GM23248 (cell line): ENCODE measurements around the gene COX6B2. TPM values are rescaled to one million over a fixed set of nuclear protein-coding genes. Genes with fewer than 3 reads are reported as not detected.

ENCODE experiments used
- DNase-seq: peaks from one replicate; pipeline ENCODE4 v3.0.0-alpha.2; 2015
- H2AFZ ChIP-seq: fragments of 200-600 bp; sonication (generic); 2 replicates; pipeline ENCODE4 v1.6.1; 2016; ENCODE audit warnings: antibody characterized with exemption
- H3F3A ChIP-seq: fragments of 200-600 bp; sonication (generic); 2 replicates; pipeline ENCODE4 v1.6.1; 2016; ENCODE audit warnings: mild to moderate bottlenecking, antibody characterized with exemption, mixed run types; ENCODE audit not compliant: insufficient read depth
- H3K27ac ChIP-seq: fragments of 200-600 bp; sonication (generic); 2 replicates; pipeline ENCODE4 v1.5.1; 2016; ENCODE audit warnings: mild to moderate bottlenecking
- H3K27me3 ChIP-seq: fragments of 200-600 bp; sonication (generic); replicated peaks from 2 replicates; pipeline ENCODE4 v1.6.1; 2016; ENCODE audit warnings: mild to moderate bottlenecking; ENCODE audit not compliant: insufficient read depth
- H3K36me3 ChIP-seq: fragments of 200-600 bp; sonication (generic); 2 replicates; pipeline ENCODE4 v1.6.1; 2016; ENCODE audit warnings: low read depth, mild to moderate bottlenecking
- H3K4me1 ChIP-seq: fragments of 200-600 bp; sonication (generic); 2 replicates; pipeline ENCODE4 v1.6.1; 2016; ENCODE audit warnings: mild to moderate bottlenecking; ENCODE audit not compliant: insufficient read depth
- H3K4me2 ChIP-seq: fragments of 200-600 bp; sonication (generic); one replicate; pipeline ENCODE4 v1.6.1; 2016; ENCODE audit warnings: mild to moderate bottlenecking; ENCODE audit not compliant: unreplicated experiment
- H3K4me3 ChIP-seq: fragments of 200-600 bp; sonication (generic); 2 replicates; pipeline ENCODE4 v1.5.1; 2016; ENCODE audit warnings: mild to moderate bottlenecking
- H3K79me2 ChIP-seq: fragments of 200-600 bp; sonication (generic); 2 replicates; pipeline ENCODE4 v1.6.1; 2016; ENCODE audit warnings: mild to moderate bottlenecking; ENCODE audit not compliant: insufficient read depth
- H3K9ac ChIP-seq: fragments of 200-600 bp; sonication (generic); 2 replicates; pipeline ENCODE4 v1.6.1; 2016; ENCODE audit warnings: mild to moderate bottlenecking
- H3K9me2 ChIP-seq: fragments of 200-600 bp; sonication (generic); 2 replicates; pipeline ENCODE4 v1.6.1; 2016; ENCODE audit warnings: mixed run types, mild to moderate bottlenecking, moderate library complexity; ENCODE audit not compliant: insufficient read depth
- H3K9me3 ChIP-seq: fragments of 200-600 bp; sonication (generic); one replicate; pipeline ENCODE4 v1.6.1; 2017; ENCODE audit warnings: low read depth
- H4K20me1 ChIP-seq: fragments of 200-600 bp; sonication (generic); 2 replicates; pipeline ENCODE4 v1.6.0; 2016; ENCODE audit not compliant: insufficient read depth
- EZH2 ChIP-seq: fragments of 200-600 bp; sonication (generic); IDR thresholded peaks from 2 replicates; pipeline ENCODE4 v1.6.1; 2018; ENCODE audit warnings: antibody characterized with exemption, mild to moderate bottlenecking; ENCODE audit not compliant: insufficient read depth, poor library complexity, severe bottlenecking
- EZH2phosphoT487 ChIP-seq: fragments of 200-600 bp; sonication (generic); IDR thresholded peaks from 2 replicates; pipeline ENCODE4 v1.6.1; 2018; ENCODE audit warnings: antibody characterized with exemption, moderate library complexity, mild to moderate bottlenecking, low read depth; ENCODE audit not compliant: insufficient read depth
- WGBS, 2 experiments: methylation state at CpG; one replicate each; pipeline ENCODE4 v1.1.6; 2015 to 2017; ENCODE audit warnings: low lambda C conversion rate in 2 of 2, low coverage in 1 of 2; ENCODE audit errors: missing lambda C conversion rate in 2 of 2; 5-methylcytosine and 5-hydroxymethylcytosine counted together
- in situ Hi-C: fragments of 300-500 bp; cut with MboI; formaldehyde crosslinking; loops from 2 replicates; pipeline ENCODE4 v1.15.0; 2020
- polyA plus RNA-seq: library from polyadenylated mRNA; unstranded; fragments of >200 nt; fragmentation: Nextera tagmentation; extraction: Ambion mirVana; gene quantifications from 2 replicates; pipeline ENCODE4 v1.2.1, GENCODE V29; 2016
- total RNA-seq: library from RNA; depleted of rRNA; stranded (reverse); fragments of >200 nt; shearing (Covaris generic); gene quantifications from 2 replicates; pipeline ENCODE4 v1.2.3, GENCODE V29; 2014

The COX6B2 gene
- total and polyA plus RNA-seq, 2 experiments from 2014 or later: not detected

DNA sequence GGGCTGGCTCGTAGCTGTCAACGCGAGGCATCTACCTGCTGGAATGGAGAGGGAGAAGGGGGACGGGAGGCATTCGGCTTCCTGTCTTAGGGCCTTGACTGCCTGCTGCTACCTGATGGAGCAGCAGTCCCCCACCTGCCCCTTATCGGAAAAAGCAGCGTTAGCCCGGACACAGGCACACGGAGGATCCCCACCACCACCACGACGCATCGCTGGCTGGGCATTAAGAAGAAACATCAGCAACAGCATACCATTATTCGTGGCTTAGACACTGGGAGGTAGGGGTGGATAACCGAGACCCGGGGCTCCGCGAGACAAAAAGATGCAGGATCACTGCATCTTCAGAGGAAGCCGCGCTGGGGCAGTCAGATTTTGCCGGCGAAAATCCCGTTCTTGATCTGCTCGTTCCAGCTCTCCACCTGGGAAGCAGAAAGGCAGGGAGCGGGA lies 1.1 kb downstream of the COX6B2 start:
- DNase-seq: no peak
- H3K36me3 ChIP-seq: no peaks in the 10 kb centered on the region
- peak overlapping the region; percentile 67 for H3K4me3 ChIP-seq
- H3K9me3 ChIP-seq: no peaks in the 10 kb centered on the region
- H3F3A ChIP-seq: no peaks in the 10 kb centered on the region
- H4K20me1 ChIP-seq: no peaks in the 10 kb centered on the region
- no peaks in the 10 kb centered on the region for H3K9me2 ChIP-seq
- peaks cover 40% of the 10 kb centered on the region for H3K27me3 ChIP-seq
- H3K9ac ChIP-seq: peak overlapping the region; percentile 20; the same call in 1 of the 2 replicates
- H2AFZ ChIP-seq: peak overlapping the region; percentile 54
- no peaks in the 10 kb centered on the region for H3K79me2 ChIP-seq
- in situ Hi-C loops: no loop called here
- no peak overlapping the region for H3K27ac ChIP-seq
- no peaks in the 10 kb centered on the region for H3K4me1 ChIP-seq
- peak overlapping the region; percentile 75 for H3K4me2 ChIP-seq
- 0 to 3% methylated on average over 23 to 24 of the region's 24 CpGs for WGBS, 2 experiments
- TF ChIP-seq EZH2phosphoT487: no peak
- TF ChIP-seq EZH2: peak; percentile 73

- Histone ChIP-seq H3K4me2 (no peak overlapping the region), H3K27me3 (peaks cover 40% of the 10 kb centered on the region), H3K9me3 (no peaks in the 10 kb centered on the region), H3K4me1 (no peaks in the 10 kb centered on the region), H3K79me2 (no peaks in the 10 kb centered on the region), H3K4me3 (no peak overlapping the region), H3K9me2 (no peaks in the 10 kb centered on the region), H2AFZ (no peak overlapping the region), H4K20me1 (no peaks in the 10 kb centered on the region), H3K27ac (no peak overlapping the region), H3K9ac (no peak overlapping the region), H3F3A (no peaks in the 10 kb centered on the region), H3K36me3 (no peaks in the 10 kb centered on the region)
- TF ChIP-seq EZH2phosphoT487 (no peak), EZH2 (no peak)
- no peak for DNase-seq
- in situ Hi-C loops: no loop called here
- 38 to 46% methylated on average over 25 of the region's 25 CpGs for WGBS, 2 experiments
These were observed 1.9 kb downstream of the COX6B2 start for GRCh38 chr19:55352549-55353145.

DNA sequence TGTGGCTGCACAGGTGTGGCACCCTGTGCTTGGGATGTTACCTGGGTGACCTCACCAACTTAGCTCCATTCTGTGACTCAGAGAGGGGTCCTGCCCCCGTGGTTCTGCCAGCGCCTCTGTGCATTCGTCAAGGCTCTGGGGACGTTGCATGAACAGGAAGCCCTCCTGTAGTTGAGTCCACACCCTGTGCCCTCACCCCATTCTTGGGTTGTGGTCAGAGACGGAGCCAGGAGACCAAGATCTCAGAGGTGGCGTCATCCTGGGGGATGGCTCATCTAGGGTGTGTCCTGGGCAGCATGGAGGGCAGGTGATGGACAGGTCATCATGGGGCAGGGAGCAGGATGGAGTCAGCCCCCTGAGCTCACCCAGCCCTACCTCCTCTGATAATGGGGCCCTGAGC lies 2.5 kb downstream of the COX6B2 start:
- in situ Hi-C loops: no loop called here

GRCh38 chr19:55350620-55351315 lies 3.8 kb downstream of the COX6B2 start:
- Histone ChIP-seq H3K4me1 (no peaks in the 10 kb centered on the region), H3K4me2 (no peak overlapping the region), H3F3A (no peaks in the 10 kb centered on the region), H3K4me3 (no peak overlapping the region), H3K9ac (no peak overlapping the region), H3K9me3 (no peaks in the 10 kb centered on the region), H3K79me2 (no peaks in the 10 kb centered on the region), H2AFZ (no peak overlapping the region), H3K36me3 (no peaks in the 10 kb centered on the region), H3K27me3 (peaks cover 31% of the 10 kb centered on the region), H3K27ac (no peak overlapping the region), H4K20me1 (no peaks in the 10 kb centered on the region), H3K9me2 (no peaks in the 10 kb centered on the region)
- WGBS, 2 experiments: 66 to 71% methylated on average over 11 of the region's 11 CpGs
- in situ Hi-C loops: no loop called here
- no peak for DNase-seq
- no peak for TF ChIP-seq EZH2
- no peak for TF ChIP-seq EZH2phosphoT487

More for the DNA sequence above, 2.5 kb downstream of the COX6B2 start:
- Histone ChIP-seq H3K4me1 (no peaks in the 10 kb centered on the region), H3K4me3 (no peak overlapping the region), H3K27ac (no peak overlapping the region), H3F3A (no peaks in the 10 kb centered on the region), H3K27me3 (peaks cover 40% of the 10 kb centered on the region), H3K36me3 (no peaks in the 10 kb centered on the region), H3K79me2 (no peaks in the 10 kb centered on the region), H2AFZ (no peak overlapping the region), H3K9ac (no peak overlapping the region), H3K4me2 (no peak overlapping the region), H4K20me1 (no peaks in the 10 kb centered on the region), H3K9me3 (no peaks in the 10 kb centered on the region), H3K9me2 (no peaks in the 10 kb centered on the region)
- TF ChIP-seq EZH2phosphoT487: no peak
- no peak for TF ChIP-seq EZH2
- 70 to 73% methylated on average over 6 of the region's 6 CpGs for WGBS, 2 experiments
- no peak for DNase-seq
